Measurements from ENCODE around the gene ACP4. TPM values are rescaled to one million over a fixed set of nuclear protein-coding genes. Genes with fewer than 3 reads are reported as not detected.

ACP4 gene
- total RNA-seq, 1 donor from 2014 or later = not detected

DNA sequence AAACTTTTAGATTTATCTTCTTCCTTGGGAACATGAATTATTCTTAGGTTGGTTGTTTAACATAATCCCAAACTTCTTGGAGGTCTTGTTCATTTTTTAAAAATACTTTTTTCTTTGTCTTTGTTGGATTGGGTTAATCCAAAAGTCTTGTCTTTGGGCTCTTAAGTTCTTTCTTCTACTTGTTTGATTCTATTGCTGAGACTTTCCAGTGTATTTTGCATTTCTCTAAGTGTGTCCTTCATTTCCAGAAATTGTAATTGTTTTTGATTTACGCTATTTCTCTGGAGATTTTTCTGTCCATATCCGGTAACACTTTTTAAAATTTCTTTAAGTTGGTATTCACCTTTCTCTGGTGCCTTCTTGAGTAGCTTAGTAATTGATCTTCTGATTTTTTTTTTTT, 53.0 kb downstream of the ACP4 start:
- H3K27ac Mint-ChIP-seq = no peak overlapping the region
- H3K4me1 Mint-ChIP-seq = peaks cover 3% of the 10 kb centered on the region
- ChIA-PET CTCF (no interaction called here), POLR2A (interaction anchor here (0.6 kb wide), 1 partner anchor 10 kb away, joined by 6 read pairs; no protein-coding TSS in a partner anchor)
- DNase-seq = no peak
- peaks cover 6% of the 10 kb centered on the region for H3K27me3 Mint-ChIP-seq
- H3K4me3 Mint-ChIP-seq = no peak overlapping the region
- intact Hi-C loops (cut with micrococcal nuclease) = no loop called here
- peaks cover 19% of the 10 kb centered on the region for H3K9me3 Mint-ChIP-seq
- H3K36me3 Mint-ChIP-seq (ENCODE audit: low read depth) = no peaks in the 10 kb centered on the region
- TF ChIP-seq, protein P1, sequence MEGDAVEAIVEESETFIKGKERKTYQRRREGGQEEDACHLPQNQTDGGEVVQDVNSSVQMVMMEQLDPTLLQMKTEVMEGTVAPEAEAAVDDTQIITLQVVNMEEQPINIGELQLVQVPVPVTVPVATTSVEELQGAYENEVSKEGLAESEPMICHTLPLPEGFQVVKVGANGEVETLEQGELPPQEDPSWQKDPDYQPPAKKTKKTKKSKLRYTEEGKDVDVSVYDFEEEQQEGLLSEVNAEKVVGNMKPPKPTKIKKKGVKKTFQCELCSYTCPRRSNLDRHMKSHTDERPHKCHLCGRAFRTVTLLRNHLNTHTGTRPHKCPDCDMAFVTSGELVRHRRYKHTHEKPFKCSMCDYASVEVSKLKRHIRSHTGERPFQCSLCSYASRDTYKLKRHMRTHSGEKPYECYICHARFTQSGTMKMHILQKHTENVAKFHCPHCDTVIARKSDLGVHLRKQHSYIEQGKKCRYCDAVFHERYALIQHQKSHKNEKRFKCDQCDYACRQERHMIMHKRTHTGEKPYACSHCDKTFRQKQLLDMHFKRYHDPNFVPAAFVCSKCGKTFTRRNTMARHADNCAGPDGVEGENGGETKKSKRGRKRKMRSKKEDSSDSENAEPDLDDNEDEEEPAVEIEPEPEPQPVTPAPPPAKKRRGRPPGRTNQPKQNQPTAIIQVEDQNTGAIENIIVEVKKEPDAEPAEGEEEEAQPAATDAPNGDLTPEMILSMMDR (IDR thresholded peaks at IDR 0.05) = no peak
- ATAC-seq (ENCODE audit: low read depth) = no peak

DNA sequence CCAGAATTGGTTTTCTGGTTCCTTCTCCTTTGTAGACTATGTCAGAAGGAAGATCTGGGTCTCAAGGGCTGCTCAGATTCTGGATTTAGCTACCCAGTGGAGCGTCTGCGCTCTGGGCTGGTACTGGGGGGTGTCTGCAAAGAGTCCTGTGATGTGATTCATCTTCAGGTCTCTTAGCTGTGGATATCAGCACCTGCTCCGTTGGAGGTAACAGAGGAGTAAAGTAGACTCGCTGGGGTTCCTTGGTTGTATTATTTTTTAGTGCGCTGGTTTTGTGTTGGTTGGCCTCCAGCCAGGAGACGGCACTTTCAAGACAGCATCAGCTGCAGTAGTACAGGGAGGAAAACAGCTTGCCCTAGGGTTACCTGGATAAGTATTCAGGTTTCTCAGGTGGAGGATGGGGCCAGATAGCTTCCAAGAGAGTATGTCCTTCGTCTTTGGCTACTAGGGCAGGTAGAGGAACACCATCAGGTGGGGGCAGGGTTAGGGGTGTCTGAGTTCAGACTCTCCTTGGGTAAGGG, 53.5 kb downstream of the ACP4 start:
- DNase-seq (no peak), ATAC-seq (ENCODE audit: low read depth) (no peak)
- Mint-ChIP-seq H3K36me3 (ENCODE audit: low read depth) (no peaks in the 10 kb centered on the region), H3K27ac (no peak overlapping the region), H3K9me3 (peaks cover 19% of the 10 kb centered on the region), H3K27me3 (peaks cover 7% of the 10 kb centered on the region), H3K4me1 (no peaks in the 10 kb centered on the region), H3K4me3 (no peak overlapping the region)
- TF ChIP-seq, protein P1 (IDR thresholded peaks at IDR 0.05) = no peak
- ChIA-PET POLR2A (no interaction called here), CTCF (no interaction called here)
- intact Hi-C loops (cut with micrococcal nuclease) = no loop called here

DNA sequence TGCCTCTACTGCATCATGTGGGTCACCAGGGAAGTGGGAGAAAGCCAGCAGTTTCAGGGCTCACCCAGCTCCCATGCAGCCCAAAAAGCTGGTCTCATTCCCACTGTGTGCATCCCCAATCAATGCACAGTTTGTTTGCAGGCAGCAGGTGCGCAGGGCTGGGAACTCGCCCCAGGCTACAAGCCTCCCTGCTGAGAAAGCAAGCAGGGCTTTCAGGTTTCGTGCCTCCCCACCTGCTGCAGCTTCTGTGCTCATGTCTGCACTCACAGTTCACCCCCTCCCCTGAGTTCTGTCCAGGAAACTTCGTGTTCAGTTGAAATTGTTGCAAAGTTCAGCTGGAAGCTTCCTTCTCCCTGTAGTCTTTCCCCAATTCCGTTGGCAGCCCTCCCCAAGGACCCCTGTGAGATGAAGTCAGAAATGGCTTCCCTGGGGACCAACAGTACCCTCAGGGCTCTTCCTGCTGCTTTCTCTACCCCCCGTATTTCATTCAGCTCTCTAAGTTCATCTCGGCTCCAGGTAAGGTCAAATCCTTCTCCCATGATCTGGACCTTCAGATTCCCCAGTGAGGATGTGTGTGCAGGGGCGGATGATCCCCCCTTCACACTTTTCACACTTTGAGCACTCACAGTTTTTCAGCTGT, 54.2 kb downstream of the ACP4 start:
- peaks cover 7% of the 10 kb centered on the region for H3K27me3 Mint-ChIP-seq
- ChIA-PET POLR2A (no interaction called here), CTCF (no interaction called here)
- no peak overlapping the region for H3K4me3 Mint-ChIP-seq
- H3K36me3 Mint-ChIP-seq (ENCODE audit: low read depth) = no peaks in the 10 kb centered on the region
- TF ChIP-seq, protein P1 (IDR thresholded peaks at IDR 0.05) = no peak
- no peaks in the 10 kb centered on the region for H3K4me1 Mint-ChIP-seq
- no peak overlapping the region for H3K27ac Mint-ChIP-seq
- ATAC-seq (ENCODE audit: low read depth) = no peak
- no peak for DNase-seq
- peaks cover 19% of the 10 kb centered on the region for H3K9me3 Mint-ChIP-seq
- intact Hi-C loops (cut with micrococcal nuclease) = no loop called here

Other genes starting within 250 kb of the ACP4 start
- gene LRRC4B, start 222.0 kb upstream of the ACP4 start, total RNA-seq = not detected in 2 replicates
- gene SYT3, start 150.5 kb upstream of the ACP4 start, total RNA-seq = 0.60 TPM in 1 of 2 replicates, not detected in the other
- gene C19orf81, start 141.0 kb upstream of the ACP4 start, total RNA-seq = 0.69 TPM in 1 of 2 replicates, not detected in the other
- not detected in 2 replicates for gene SHANK1, start 70.6 kb upstream of the ACP4 start, total RNA-seq
- gene CLEC11A, start 67.1 kb upstream of the ACP4 start, total RNA-seq = 0.24 and 0.38 TPM in 2 replicates
- gene GPR32, start 20.0 kb upstream of the ACP4 start, total RNA-seq = not detected in 2 replicates
- 10.0 and 13.0 TPM in 2 replicates for gene KLK1, start 33.4 kb downstream of the ACP4 start, total RNA-seq
- gene KLK15, start 43.2 kb downstream of the ACP4 start, total RNA-seq = not detected in 2 replicates
- gene KLK3, start 64.5 kb downstream of the ACP4 start, total RNA-seq = not detected in 2 replicates
- 0.69 and 1.8 TPM in 2 replicates for gene KLK2, start 83.0 kb downstream of the ACP4 start, total RNA-seq
- 0.32 and 0.75 TPM in 2 replicates for gene KLK4, start 121.0 kb downstream of the ACP4 start, total RNA-seq
- not detected in 2 replicates for gene KLK5, start 162.6 kb downstream of the ACP4 start, total RNA-seq
- not detected in 2 replicates for gene KLK6, start 179.2 kb downstream of the ACP4 start, total RNA-seq
- gene KLK7, start 193.5 kb downstream of the ACP4 start, total RNA-seq = not detected in 2 replicates
- gene KLK8, start 211.2 kb downstream of the ACP4 start, total RNA-seq = not detected in 2 replicates
- gene KLK10, start 229.3 kb downstream of the ACP4 start, total RNA-seq = not detected in 2 replicates
- not detected in 2 replicates for gene KLK11, start 236.2 kb downstream of the ACP4 start, total RNA-seq
- gene KLK12, start 244.6 kb downstream of the ACP4 start, total RNA-seq = not detected in 2 replicates

Data from activated B cell treated with CpG ODN at 0.5 μM for 24 hours (primary cell).